HL-60 (cell line): ENCODE data around the gene ZNF202.
A peak's percentile ranks its signal among the peaks of the same experiment; 100 is the strongest.

Source experiments
- DNase-seq, 2 experiments: peaks; one replicate each; pipeline ENCODE4 v3.0.0-alpha.2; 2010 to 2020; ENCODE audit warnings: low read depth in 1 of 2, low spot score in 1 of 2
- H3K27ac ChIP-seq: fragments of 250-450 bp; sonication (Bioruptor Pico); replicated peaks from 2 replicates; pipeline ENCODE4 v1.5.1; 2020; ENCODE audit warnings: mild to moderate bottlenecking, moderate library complexity
- H3K27me3 ChIP-seq: fragments of 250-450 bp; sonication (Bioruptor Pico); 2 replicates; pipeline ENCODE4 v1.5.1; 2021; ENCODE audit warnings: mild to moderate bottlenecking, moderate library complexity; ENCODE audit not compliant: insufficient read depth, poor library complexity, severe bottlenecking
- H3K4me3 ChIP-seq: replicated peaks from 2 replicates; pipeline ENCODE4 v1.5.1; 2011; ENCODE audit warnings: mild to moderate bottlenecking, control low read depth, low read length; ENCODE audit not compliant: insufficient read depth
- GABPA ChIP-seq: IDR thresholded peaks from 2 replicates; pipeline ENCODE4 v1.6.1; 2012; ENCODE audit warnings: low read depth
- POLR2AphosphoS5 ChIP-seq: IDR thresholded peaks from 2 replicates; pipeline ENCODE4 v1.6.1; 2012; ENCODE audit warnings: low read depth
- REST ChIP-seq: IDR thresholded peaks from 2 replicates; pipeline ENCODE4 v1.6.1; 2012; ENCODE audit warnings: low read depth; ENCODE audit not compliant: insufficient replicate concordance
- SPI1 ChIP-seq: IDR thresholded peaks from 2 replicates; pipeline ENCODE4 v1.6.1; 2012; ENCODE audit warnings: low read depth, mild to moderate bottlenecking, borderline replicate concordance
- TF ChIP-seq, protein P1 (sequence below): IDR thresholded peaks from one replicate; pipeline ENCODE4 v1.5.1; 2011; ENCODE audit warnings: low read length, control low read depth, inconsistent platforms; ENCODE audit not compliant: insufficient read depth

The ZNF202 gene

GRCh38 chr11:123742031-123742723 lies 717 bp upstream of the ZNF202 start:
- Histone ChIP-seq H3K27ac (no peak overlapping the region; the same call in 1 of the 2 replicates), H3K27me3 (no peaks in the 10 kb centered on the region), H3K4me3 (peak overlapping the region; percentile 96)
- TF ChIP-seq GABPA: no peak
- DNase-seq: no peak

GRCh38 chr11:123740787-123741158 lies 687 bp downstream of the ZNF202 start:
- peak overlapping the region; percentile 96 for H3K4me3 ChIP-seq
- peak overlapping the region; percentile 97 for H3K27ac ChIP-seq
- H3K27me3 ChIP-seq: no peaks in the 10 kb centered on the region
- peak in 1 of 2 experiments; percentile 2 for DNase-seq
- TF ChIP-seq REST: no peak
- TF ChIP-seq SPI1: no peak
- TF ChIP-seq POLR2AphosphoS5: no peak

DNA sequence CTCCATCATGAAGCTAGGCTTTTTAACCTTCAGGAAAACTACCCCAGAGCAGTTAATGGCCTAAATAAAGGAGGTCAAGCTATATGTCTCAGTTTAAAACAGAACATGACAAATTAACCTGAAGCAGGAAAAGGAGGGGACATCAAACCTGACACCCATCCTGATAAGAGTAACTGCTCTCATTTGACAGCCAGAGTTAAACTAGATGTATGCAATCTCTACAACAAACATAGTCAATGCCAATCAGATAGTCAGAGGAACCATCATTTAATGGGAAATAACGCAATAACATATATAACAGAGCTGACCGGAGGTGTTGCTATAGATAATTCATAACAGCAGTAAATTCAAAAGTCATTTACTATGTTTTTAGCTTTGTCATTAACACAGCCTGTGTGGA lies 3.1 kb downstream of the ZNF202 start:
- TF ChIP-seq GABPA (no peak), REST (no peak), POLR2AphosphoS5 (no peak), SPI1 (no peak)
- TF ChIP-seq, protein P1, sequence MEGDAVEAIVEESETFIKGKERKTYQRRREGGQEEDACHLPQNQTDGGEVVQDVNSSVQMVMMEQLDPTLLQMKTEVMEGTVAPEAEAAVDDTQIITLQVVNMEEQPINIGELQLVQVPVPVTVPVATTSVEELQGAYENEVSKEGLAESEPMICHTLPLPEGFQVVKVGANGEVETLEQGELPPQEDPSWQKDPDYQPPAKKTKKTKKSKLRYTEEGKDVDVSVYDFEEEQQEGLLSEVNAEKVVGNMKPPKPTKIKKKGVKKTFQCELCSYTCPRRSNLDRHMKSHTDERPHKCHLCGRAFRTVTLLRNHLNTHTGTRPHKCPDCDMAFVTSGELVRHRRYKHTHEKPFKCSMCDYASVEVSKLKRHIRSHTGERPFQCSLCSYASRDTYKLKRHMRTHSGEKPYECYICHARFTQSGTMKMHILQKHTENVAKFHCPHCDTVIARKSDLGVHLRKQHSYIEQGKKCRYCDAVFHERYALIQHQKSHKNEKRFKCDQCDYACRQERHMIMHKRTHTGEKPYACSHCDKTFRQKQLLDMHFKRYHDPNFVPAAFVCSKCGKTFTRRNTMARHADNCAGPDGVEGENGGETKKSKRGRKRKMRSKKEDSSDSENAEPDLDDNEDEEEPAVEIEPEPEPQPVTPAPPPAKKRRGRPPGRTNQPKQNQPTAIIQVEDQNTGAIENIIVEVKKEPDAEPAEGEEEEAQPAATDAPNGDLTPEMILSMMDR: no peak
- Histone ChIP-seq H3K4me3 (no peak overlapping the region), H3K27me3 (no peaks in the 10 kb centered on the region), H3K27ac (no peak overlapping the region)
- DNase-seq: no peak

- DNase-seq: no peak
- Histone ChIP-seq H3K27ac (no peak overlapping the region), H3K27me3 (no peaks in the 10 kb centered on the region), H3K4me3 (no peak overlapping the region)
- no peak for TF ChIP-seq GABPA
- no peak for TF ChIP-seq POLR2AphosphoS5
- TF ChIP-seq, protein P1: no peak
- no peak for TF ChIP-seq REST
Observed at GRCh38 chr11:123736769-123737168, 4.7 kb downstream of the ZNF202 start.
